ENCODE measurements around the gene SEPHS2. TPM values are rescaled to one million over a fixed set of nuclear protein-coding genes. Genes with fewer than 3 reads are reported as not detected.

The SEPHS2 gene
- total and polyA plus RNA-seq, 2 of the 8 experiments (the other 6 are each of a cell fraction or from before 2014, with no cell fraction given), result 28.2 to 61.8 TPM

DNA sequence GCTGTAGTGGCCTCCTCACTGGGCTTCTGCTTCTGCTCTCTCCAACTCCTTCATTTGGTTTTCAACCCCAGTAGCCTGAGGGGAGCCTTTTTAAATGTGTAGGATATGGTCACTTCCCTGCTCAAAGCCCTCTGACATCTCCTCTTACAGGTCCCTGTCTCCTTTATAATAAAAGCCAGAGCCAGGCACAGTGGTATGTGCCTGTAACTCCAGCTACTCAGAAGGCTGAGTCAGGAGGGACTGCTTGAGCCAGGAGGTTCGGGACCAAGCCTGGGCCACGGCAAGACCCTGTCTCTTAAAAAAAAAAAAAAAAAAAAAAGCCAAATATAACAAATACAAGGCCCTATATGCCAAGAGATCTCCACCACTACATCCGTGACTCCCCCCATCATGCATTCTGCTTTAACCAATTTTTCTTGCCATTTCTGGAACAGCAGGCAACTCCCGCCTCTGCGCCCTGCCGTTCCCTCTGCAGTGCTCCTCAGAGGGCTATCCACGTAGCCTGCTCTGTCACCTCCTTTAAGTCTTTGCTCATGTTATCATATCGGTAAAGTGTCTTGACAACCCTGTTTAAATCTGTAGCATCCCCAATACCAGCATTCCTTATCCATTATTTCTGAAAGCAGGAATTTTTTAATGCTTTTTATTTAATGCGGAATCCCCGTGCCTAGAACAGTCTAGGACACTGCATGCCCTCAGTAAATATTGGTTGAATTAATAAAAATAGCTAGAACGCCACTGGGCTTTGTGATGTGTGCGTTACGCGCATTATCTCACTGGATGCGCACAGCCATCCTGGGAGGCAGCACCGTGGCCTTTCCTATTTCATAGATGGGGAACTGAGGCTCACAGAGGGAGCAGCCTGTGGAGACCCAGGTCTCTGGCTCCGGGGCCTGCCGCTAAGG, 28.8 kb downstream of the SEPHS2 start:
- DNase-seq (ENCODE audit: low read depth in 1 of 2, low spot score in 2 of 2) (no peak), FAIRE-seq (no peak)
- H3K14ac ChIP-seq (ENCODE audit: insufficient read length), result no peak overlapping the region
- peaks cover 2 to 10% of the 10 kb centered on the region in 2 experiments for H4K20me1 ChIP-seq (replicated peaks in 1 of 2; ENCODE audit: control insufficient read depth in 1 of 2, insufficient read depth in 2 of 2, low read length in 2 of 2)
- no peaks in the 10 kb centered on the region for H3K79me2 ChIP-seq (ENCODE audit: control insufficient read depth in 1 of 2, insufficient read depth in 2 of 2, low read length in 2 of 2)
- no peak overlapping the region for H2BK20ac ChIP-seq (ENCODE audit: low read length)
- no peak overlapping the region for H4K91ac ChIP-seq (replicated peaks; ENCODE audit: insufficient read length, low read length)
- H3K23me2 ChIP-seq (ENCODE audit: low read depth, low read length), result peaks cover 8% of the 10 kb centered on the region; the same call in 1 of the 2 replicates
- peaks cover 2 to 15% (median 4%) of the 10 kb centered on the region in 4 experiments; a peak in 7 of 8 replicates for H3K36me3 ChIP-seq (ENCODE audit: control insufficient read depth in 2 of 4, insufficient read depth in 4 of 4, low read length in 3 of 4)
- H3K23ac ChIP-seq (ENCODE audit: insufficient read length), result no peak overlapping the region
- no peak overlapping the region for H3K18ac ChIP-seq (ENCODE audit: extremely low read depth, low read length)
- H2BK5ac ChIP-seq (ENCODE audit: low read depth, low read length), result no peak overlapping the region
- no peak overlapping the region for H2AK5ac ChIP-seq (ENCODE audit: low read depth, low read length)
- H3K79me1 ChIP-seq (ENCODE audit: low read depth, low read length), result peaks cover 6% of the 10 kb centered on the region; the same call in 1 of the 2 replicates
- no peaks in the 10 kb centered on the region for H3K27me3 ChIP-seq (replicated peaks in 1 of 4; ENCODE audit: control insufficient read depth in 3 of 4, extremely low read depth in 1 of 4, insufficient read depth in 3 of 4, low read length in 3 of 4)
- no peak overlapping the region for H3K27ac ChIP-seq (ENCODE audit: low read depth, low read length)
- peak overlapping the region; percentile 64 to 76 for H3K4me2 ChIP-seq (ENCODE audit: insufficient read depth in 1 of 2, low read depth in 2 of 2, low read length in 2 of 2)
- no peak overlapping the region for H4K8ac ChIP-seq (ENCODE audit: extremely low read depth, insufficient read depth, low read length)
- no peak overlapping the region for H4K5ac ChIP-seq (ENCODE audit: insufficient read length, low read depth, low read length)
- H3K56ac ChIP-seq (replicated peaks; ENCODE audit: insufficient read length, low read depth, low read length), result no peak overlapping the region
- CTCF ChIA-PET (ENCODE audit: partially characterized antibody), result interaction anchor here (0.8 to 3.3 kb wide), 8 partner anchors 7 to 198 kb away, joined by 3 to 13 read pairs (median 6); partner anchors contain the start of genes DCTPP1, ZNF48 and ZNF771
- 68% methylated on average over 18 of the region's 18 CpGs; no CpG with 5 or more reads in 1 of the 2 experiments for WGBS, 2 experiments (ENCODE audit: extremely low coverage in 1 of 2, insufficient coverage in 1 of 2, insufficient read length in 1 of 2, insufficient replicate concordance in 2 of 2, low coverage in 1 of 2, low lambda C conversion rate in 2 of 2, missing lambda C conversion rate in 1 of 2)
- peak overlapping the region; percentile 36 to 60 (median 50) for H3K4me3 ChIP-seq (ENCODE audit: extremely low read depth in 1 of 4, insufficient read depth in 2 of 4, low read depth in 3 of 4, low read length in 4 of 4)
- H3K9me3 ChIP-seq (ENCODE audit: insufficient read depth in 2 of 2, low read depth in 1 of 2, low read length in 1 of 2), result no peaks in the 10 kb centered on the region
- H3K9ac ChIP-seq (replicated peaks in 1 of 4; ENCODE audit: extremely low read depth in 1 of 4, low read depth in 3 of 4, low read length in 3 of 4), result peak overlapping the region in 3 of 4 experiments; percentile 25 to 37 (median 32); a peak in 3 of 7 replicates
- no peak overlapping the region for H2BK15ac ChIP-seq (ENCODE audit: low read length)
- H2BK120ac ChIP-seq (replicated peaks; ENCODE audit: low read depth, low read length), result no peak overlapping the region
- peaks cover 3 to 6% (median 5%) of the 10 kb centered on the region in 4 experiments; a peak in 6 of 7 replicates for H3K4me1 ChIP-seq (replicated peaks in 1 of 4; ENCODE audit: control insufficient read depth in 3 of 4, insufficient read depth in 4 of 4, low read length in 3 of 4)
- no peak overlapping the region for H2BK12ac ChIP-seq (ENCODE audit: low read depth, low read length)
- POLR2A ChIA-PET (ENCODE audit: partially characterized antibody), result interaction anchor here (1.1 to 4.0 kb wide), 9 partner anchors 9 to 194 kb away, joined by 3 to 34 read pairs (median 5); partner anchors contain the start of genes CD2BP2, ZNF48, ZNF689 and ZNF764
- H2AFZ ChIP-seq (ENCODE audit: low read length), result no peak overlapping the region
- H3K4ac ChIP-seq (replicated peaks; ENCODE audit: insufficient read length, low read depth, low read length), result no peak overlapping the region
- TF ChIP-seq HDAC6 (IDR thresholded peaks at IDR 0.05; ENCODE audit: low read depth, low read length) (no peak), CREB1 (IDR thresholded peaks at IDR 0.05) (no peak), PHF8 (conservative IDR thresholded peaks at IDR 0.05; ENCODE audit: low read depth, low read length) (no peak), CBX5 (IDR thresholded peaks at IDR 0.05; ENCODE audit: low read depth, low read length) (no peak), BACH1 (IDR thresholded peaks at IDR 0.05; ENCODE audit: low read length) (no peak), SIN3A (conservative IDR thresholded peaks at IDR 0.05 in 1 of 2, IDR thresholded peaks at IDR 0.05 in 1 of 2; ENCODE audit: low read depth in 1 of 2, low read length in 2 of 2) (no peak), GABPA (IDR thresholded peaks at IDR 0.05; ENCODE audit: borderline replicate concordance, insufficient read depth, low read length) (no peak), RFX5 (IDR thresholded peaks at IDR 0.05; ENCODE audit: borderline replicate concordance, low read depth, low read length) (no peak)
- TF ChIP-seq, protein P1, sequence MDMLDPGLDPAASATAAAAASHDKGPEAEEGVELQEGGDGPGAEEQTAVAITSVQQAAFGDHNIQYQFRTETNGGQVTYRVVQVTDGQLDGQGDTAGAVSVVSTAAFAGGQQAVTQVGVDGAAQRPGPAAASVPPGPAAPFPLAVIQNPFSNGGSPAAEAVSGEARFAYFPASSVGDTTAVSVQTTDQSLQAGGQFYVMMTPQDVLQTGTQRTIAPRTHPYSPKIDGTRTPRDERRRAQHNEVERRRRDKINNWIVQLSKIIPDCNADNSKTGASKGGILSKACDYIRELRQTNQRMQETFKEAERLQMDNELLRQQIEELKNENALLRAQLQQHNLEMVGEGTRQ (IDR thresholded peaks at IDR 0.05; ENCODE audit: low read length), result no peak
